ENCODE results near the gene OSCP1. TPM values are rescaled to one million over a fixed set of nuclear protein-coding genes. Genes with fewer than 3 reads are reported as not detected.

The OSCP1 gene
- total and polyA plus RNA-seq, 2 donors (not counting 3 experiments of a cell fraction or from before 2014, with no cell fraction given) = 4.6 to 8.3 TPM

GRCh38 chr1:36420836-36421317 is 29.4 kb downstream of the OSCP1 start:
- no peaks in the 10 kb centered on the region for H3K9me3 ChIP-seq (replicated peaks; ENCODE audit: control insufficient read depth, insufficient read depth, low read length)
- FAIRE-seq = peak; percentile 96
- BruUV-seq (replicated peaks) = no TSS peak
- H4K20me1 ChIP-seq (replicated peaks; ENCODE audit: control insufficient read depth, extremely low read depth, insufficient read depth, low read length) = no peaks in the 10 kb centered on the region
- CTCF ChIA-PET = interaction anchor here (0.9 to 5.7 kb wide), 8 partner anchors 9 to 286 kb away, joined by 3 to 83 read pairs (median 8); no protein-coding TSS in a partner anchor
- TF ChIP-seq POLR2AphosphoS5 (IDR thresholded peaks at IDR 0.05; ENCODE audit: insufficient read depth, low read depth, low read length) = no peak
- peak; percentile 96 to 97 for TF ChIP-seq CTCF (IDR thresholded peaks at IDR 0.05; ENCODE audit: extremely low read depth in 1 of 2, insufficient read depth in 1 of 2, low read depth in 1 of 2, low read length in 2 of 2)
- no peak overlapping the region for H3K4me3 ChIP-seq (replicated peaks in 1 of 3; ENCODE audit: insufficient read depth in 1 of 3, low read depth in 1 of 3, low read length in 3 of 3)
- dilution Hi-C loops (cut with MboI; ENCODE audit: extremely low pct_ligation_motif_present, low sequenced_read_pairs) (no loop called here), intact Hi-C loops (cut with micrococcal nuclease) (loop anchor here (1.0 to 2.0 kb wide), 8 partner anchors 22 to 322 kb away; partner anchors contain the start of genes EVA1B, SH3D21 and TRAPPC3)
- no peak overlapping the region for H3K27ac ChIP-seq (ENCODE audit: insufficient read depth, low read depth, low read length)
- no peak overlapping the region for H3K4me2 ChIP-seq (ENCODE audit: insufficient read depth, low read length)
- no peaks in the 10 kb centered on the region for H3K9me1 ChIP-seq (replicated peaks; ENCODE audit: control insufficient read depth, extremely low read depth, insufficient read depth, low read length)
- H3K36me3 ChIP-seq (ENCODE audit: control insufficient read depth in 2 of 2, extremely low read depth in 1 of 2, insufficient read depth in 2 of 2, low read length in 2 of 2) = no peaks in the 10 kb centered on the region
- POLR2A ChIA-PET = no interaction called here
- peak; percentile 90 for DNase-seq (ENCODE audit: low read depth, low spot score)
- no peaks in the 10 kb centered on the region for H3K27me3 ChIP-seq (ENCODE audit: control insufficient read depth in 2 of 2, insufficient read depth in 2 of 2, low read length in 2 of 2)
- H2AFZ ChIP-seq (ENCODE audit: low read depth, low read length) = peak overlapping the region; percentile 68
- peaks cover 3% of the 10 kb centered on the region for H3K4me1 ChIP-seq (ENCODE audit: control insufficient read depth, extremely low read depth, insufficient read depth, low read length)
- no peak overlapping the region for H3K9ac ChIP-seq (replicated peaks; ENCODE audit: extremely low read depth, insufficient read depth, low read length)
- H3K79me2 ChIP-seq (ENCODE audit: control insufficient read depth, insufficient read depth, low read length) = no peaks in the 10 kb centered on the region

- BruUV-seq (replicated peaks) = no TSS peak
- H3K27me3 ChIP-seq (ENCODE audit: control insufficient read depth in 2 of 2, insufficient read depth in 2 of 2, low read length in 2 of 2) = no peaks in the 10 kb centered on the region
- dilution Hi-C loops (cut with MboI; ENCODE audit: extremely low pct_ligation_motif_present, low sequenced_read_pairs) (no loop called here), intact Hi-C loops (cut with micrococcal nuclease) (loop anchor here (1.0 to 2.0 kb wide), 7 partner anchors 22 to 271 kb away; partner anchors contain the start of genes EVA1B, SH3D21 and TRAPPC3)
- no peak overlapping the region for H3K4me3 ChIP-seq (replicated peaks in 1 of 3; ENCODE audit: insufficient read depth in 1 of 3, low read depth in 1 of 3, low read length in 3 of 3)
- ChIA-PET CTCF (interaction anchor here (0.7 to 5.7 kb wide), 9 partner anchors 8 to 286 kb away, joined by 3 to 70 read pairs (median 5); partner anchors contain the start of gene OSCP1), POLR2A (no interaction called here)
- no peaks in the 10 kb centered on the region for H4K20me1 ChIP-seq (replicated peaks; ENCODE audit: control insufficient read depth, extremely low read depth, insufficient read depth, low read length)
- DNase-seq (ENCODE audit: low read depth, low spot score) = no peak
- H3K36me3 ChIP-seq (ENCODE audit: control insufficient read depth in 2 of 2, extremely low read depth in 1 of 2, insufficient read depth in 2 of 2, low read length in 2 of 2) = no peaks in the 10 kb centered on the region
- H3K4me2 ChIP-seq (ENCODE audit: insufficient read depth, low read length) = no peak overlapping the region
- H3K4me1 ChIP-seq (ENCODE audit: control insufficient read depth, extremely low read depth, insufficient read depth, low read length) = peaks cover 3% of the 10 kb centered on the region
- no peak for TF ChIP-seq FOS (IDR thresholded peaks at IDR 0.05; ENCODE audit: borderline replicate concordance, insufficient read depth, low read length)
- no peak for TF ChIP-seq CTCF (IDR thresholded peaks at IDR 0.05; ENCODE audit: extremely low read depth in 1 of 2, insufficient read depth in 1 of 2, low read depth in 1 of 2, low read length in 2 of 2)
- TF ChIP-seq MYC (IDR thresholded peaks at IDR 0.05; ENCODE audit: low read depth, low read length) = no peak
- no peak overlapping the region for H3K9ac ChIP-seq (replicated peaks; ENCODE audit: extremely low read depth, insufficient read depth, low read length)
- H2AFZ ChIP-seq (ENCODE audit: low read depth, low read length) = peak overlapping the region; percentile 3
- no peak for FAIRE-seq
- H3K79me2 ChIP-seq (ENCODE audit: control insufficient read depth, insufficient read depth, low read length) = no peaks in the 10 kb centered on the region
- no peaks in the 10 kb centered on the region for H3K9me3 ChIP-seq (replicated peaks; ENCODE audit: control insufficient read depth, insufficient read depth, low read length)
- no peak overlapping the region for H3K27ac ChIP-seq (ENCODE audit: insufficient read depth, low read depth, low read length)
- no peaks in the 10 kb centered on the region for H3K9me1 ChIP-seq (replicated peaks; ENCODE audit: control insufficient read depth, extremely low read depth, insufficient read depth, low read length)
Observed at GRCh38 chr1:36420409-36420808, 29.8 kb downstream of the OSCP1 start.

Measured in endothelial cell of umbilical vein (primary cell).